GM12864 (cell line): ENCODE results near the gene CCNT1.
"Not testable (repeated sequence)": the region's sequence is repeated elsewhere in the genome, so short reads cannot be mapped to it uniquely, and the experiment has no call there.

Source experiments
- DNase-seq: peaks from one replicate; pipeline ENCODE4 v3.0.0-alpha.2; 2011; ENCODE audit warnings: low read depth
- H3K4me3 ChIP-seq: 2 replicates; pipeline ENCODE4 v1.5.1; 2011; ENCODE audit warnings: mild to moderate bottlenecking, low read depth, low read length, control low read depth
- TF ChIP-seq, protein P1 (sequence below): IDR thresholded peaks from 2 replicates; pipeline ENCODE4 v1.5.1; 2011; ENCODE audit warnings: low read depth, mild to moderate bottlenecking, moderate library complexity, low read length, control low read depth, inconsistent platforms; ENCODE audit errors: missing control alignments

The CCNT1 gene

DNA sequence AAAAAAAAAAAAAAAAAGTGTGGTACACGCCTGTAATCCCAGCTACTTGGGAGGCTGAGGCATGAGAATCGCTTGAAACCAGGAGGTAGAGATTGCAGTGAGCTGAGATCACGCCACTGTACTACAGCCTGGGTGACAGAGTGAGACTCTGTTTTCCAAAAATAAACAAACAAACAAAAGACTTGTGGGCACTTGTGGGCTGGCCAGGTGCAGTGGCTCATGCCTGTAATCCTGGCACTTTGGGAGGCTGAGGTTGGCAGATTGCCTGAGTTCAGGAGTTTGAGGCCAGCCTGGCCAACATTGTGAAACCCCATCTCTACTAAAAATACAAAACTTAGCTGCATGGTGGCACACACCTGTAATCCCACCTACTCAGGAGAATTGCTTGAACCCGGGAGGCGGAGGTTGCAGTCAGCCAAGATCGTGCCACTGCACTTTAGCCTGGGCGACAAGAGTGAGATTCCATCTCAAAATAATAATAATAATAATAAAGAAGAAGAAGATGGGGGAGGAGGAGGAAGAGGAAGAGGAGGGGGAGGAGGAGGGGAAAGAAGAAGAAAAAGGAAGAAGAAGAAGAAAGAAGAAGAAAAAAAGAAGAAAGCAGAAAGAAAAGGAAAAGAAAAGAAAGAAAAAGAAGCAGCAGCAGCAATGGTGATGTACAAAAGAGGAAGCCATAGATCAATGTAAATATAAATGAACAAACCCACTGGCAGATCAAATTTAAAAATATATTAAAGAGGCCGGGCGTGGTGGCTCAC, 27.9 kb upstream of the CCNT1 start:
- TF ChIP-seq, protein P1, sequence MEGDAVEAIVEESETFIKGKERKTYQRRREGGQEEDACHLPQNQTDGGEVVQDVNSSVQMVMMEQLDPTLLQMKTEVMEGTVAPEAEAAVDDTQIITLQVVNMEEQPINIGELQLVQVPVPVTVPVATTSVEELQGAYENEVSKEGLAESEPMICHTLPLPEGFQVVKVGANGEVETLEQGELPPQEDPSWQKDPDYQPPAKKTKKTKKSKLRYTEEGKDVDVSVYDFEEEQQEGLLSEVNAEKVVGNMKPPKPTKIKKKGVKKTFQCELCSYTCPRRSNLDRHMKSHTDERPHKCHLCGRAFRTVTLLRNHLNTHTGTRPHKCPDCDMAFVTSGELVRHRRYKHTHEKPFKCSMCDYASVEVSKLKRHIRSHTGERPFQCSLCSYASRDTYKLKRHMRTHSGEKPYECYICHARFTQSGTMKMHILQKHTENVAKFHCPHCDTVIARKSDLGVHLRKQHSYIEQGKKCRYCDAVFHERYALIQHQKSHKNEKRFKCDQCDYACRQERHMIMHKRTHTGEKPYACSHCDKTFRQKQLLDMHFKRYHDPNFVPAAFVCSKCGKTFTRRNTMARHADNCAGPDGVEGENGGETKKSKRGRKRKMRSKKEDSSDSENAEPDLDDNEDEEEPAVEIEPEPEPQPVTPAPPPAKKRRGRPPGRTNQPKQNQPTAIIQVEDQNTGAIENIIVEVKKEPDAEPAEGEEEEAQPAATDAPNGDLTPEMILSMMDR, result no peak
- no peak overlapping the region for H3K4me3 ChIP-seq
- no peak for DNase-seq

DNA sequence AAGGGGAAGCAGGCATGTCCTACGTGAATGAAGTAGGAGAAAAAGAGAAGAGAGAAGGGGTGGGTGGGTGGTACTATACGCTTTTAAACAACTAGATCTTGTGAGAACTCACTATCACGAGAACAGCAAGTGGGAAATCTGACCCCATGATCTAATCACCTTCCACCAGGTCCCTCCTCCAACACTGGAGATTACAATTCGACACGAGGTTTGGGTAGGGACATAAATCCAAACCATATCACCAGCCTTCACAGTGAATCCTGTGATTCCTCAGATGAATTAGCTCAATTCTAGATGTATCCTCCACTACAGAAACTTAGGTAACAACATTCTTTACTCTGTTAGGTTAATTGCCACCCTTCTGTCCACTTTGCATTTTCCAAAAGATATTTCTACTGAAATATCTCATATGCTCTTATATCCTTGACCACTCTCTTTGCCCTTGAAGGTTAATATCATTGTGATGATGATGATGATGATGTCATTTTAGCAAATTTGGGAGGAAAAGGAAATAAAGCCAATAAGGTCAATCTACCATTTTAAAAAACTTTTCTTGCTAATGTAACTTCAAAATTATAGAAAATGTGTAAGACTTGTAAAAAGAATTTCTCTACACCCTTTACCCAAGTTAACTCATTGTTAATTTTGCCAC, 23.2 kb upstream of the CCNT1 start:
- no peak overlapping the region for H3K4me3 ChIP-seq
- no peak for DNase-seq
- TF ChIP-seq, protein P1, result no peak

DNA sequence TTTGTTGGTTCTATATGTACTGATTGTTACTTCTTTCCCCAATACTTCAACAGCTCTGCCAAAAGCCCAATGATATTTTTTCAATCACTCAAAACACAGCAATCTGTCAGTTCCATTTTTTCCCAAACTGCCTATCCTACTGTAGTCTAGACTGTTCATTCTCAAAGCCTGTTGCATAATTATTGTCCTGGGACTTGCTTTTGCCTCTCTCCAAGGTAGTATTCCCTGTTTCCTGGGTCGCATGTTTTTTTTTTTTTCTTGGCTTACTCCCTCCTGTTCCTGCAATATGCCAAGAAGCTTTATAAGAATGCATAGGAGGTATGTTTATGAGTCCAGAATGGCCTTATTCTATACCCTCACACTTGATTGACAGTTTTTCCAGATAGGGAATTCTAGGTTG, 19.9 kb upstream of the CCNT1 start:
- TF ChIP-seq, protein P1, result no peak
- no peak for DNase-seq
- no peak overlapping the region for H3K4me3 ChIP-seq

DNA sequence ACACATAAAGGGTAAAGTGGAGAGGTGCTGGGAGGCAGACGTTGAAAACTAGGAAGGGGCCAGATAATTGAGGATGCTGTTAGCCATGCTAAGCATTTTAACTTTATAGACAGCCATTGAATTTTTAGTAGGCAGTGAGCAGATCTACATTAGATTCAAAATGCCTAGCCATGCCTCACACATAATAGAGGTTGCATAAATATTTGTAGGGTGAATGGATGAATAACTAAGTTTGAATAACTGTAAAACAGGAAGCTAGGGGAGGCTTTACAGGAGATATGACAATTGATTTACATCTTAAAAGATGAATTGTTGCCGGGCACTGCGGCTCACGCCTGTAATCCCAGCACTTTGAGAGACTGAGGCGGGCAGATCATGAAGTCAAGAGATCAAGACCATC, 12.3 kb upstream of the CCNT1 start:
- TF ChIP-seq, protein P1, result no peak
- H3K4me3 ChIP-seq, result no peak overlapping the region
- no peak for DNase-seq

DNA sequence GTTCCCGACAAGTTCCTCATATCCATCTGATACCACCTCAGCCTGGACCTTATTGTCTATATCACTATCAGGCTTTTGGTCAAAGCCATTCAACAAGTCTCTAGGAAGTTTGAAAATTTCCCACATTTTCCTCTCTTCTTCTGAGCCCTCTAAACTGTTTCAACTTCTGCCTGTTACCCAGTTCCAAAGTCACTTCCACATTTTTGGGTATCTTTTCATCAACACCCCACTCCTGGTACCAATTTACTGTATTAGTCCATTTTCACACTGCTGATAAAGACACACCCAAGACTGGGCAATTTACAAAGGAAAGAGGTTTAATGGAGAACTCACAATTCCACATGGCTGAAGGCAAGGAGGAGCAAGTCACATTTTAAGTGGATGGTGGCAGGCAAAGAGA, 4.2 kb upstream of the CCNT1 start:
- DNase-seq, H3K4me3 ChIP-seq: not testable (repeated sequence)

DNA sequence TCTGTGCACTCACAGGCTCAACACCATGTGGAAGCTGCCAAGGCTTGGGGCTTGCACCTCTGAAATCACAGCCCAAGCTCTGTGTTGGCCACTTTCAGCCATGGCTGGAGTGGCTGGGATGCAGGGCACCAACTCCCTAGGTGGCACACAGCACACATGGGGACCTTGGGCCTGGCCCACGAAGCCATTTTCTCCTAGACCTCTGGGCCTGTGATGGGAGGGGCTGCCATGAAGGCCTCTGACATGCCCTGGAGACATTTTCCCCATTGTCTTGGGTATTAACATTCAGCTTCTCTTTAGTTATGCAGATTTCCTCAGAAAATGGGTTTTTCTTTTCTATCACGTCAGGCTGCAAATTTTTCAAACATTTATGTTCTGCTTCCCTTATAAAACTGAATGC, 3.7 kb upstream of the CCNT1 start:
- H3K4me3 ChIP-seq, DNase-seq: not testable (repeated sequence)

DNA sequence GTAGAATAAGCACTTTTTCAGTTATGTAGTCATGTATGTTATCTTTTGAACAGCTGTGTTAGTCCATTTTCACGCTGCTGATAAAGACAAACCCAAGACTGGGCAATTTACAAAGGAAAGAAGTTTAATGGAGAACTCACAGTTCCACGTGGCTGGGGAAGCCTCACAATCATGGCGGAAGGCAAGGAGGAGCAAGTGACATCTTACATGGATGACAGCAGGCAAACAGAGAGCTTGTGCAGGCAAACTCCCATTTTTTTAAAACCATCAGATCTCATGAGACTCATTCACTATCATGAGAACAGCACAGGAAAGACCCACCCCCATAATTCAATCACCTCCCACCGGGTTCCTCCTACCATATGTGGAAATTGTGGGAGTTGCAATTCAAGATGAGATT, 2.5 kb upstream of the CCNT1 start:
- H3K4me3 ChIP-seq, DNase-seq: not testable (repeated sequence)

DNA sequence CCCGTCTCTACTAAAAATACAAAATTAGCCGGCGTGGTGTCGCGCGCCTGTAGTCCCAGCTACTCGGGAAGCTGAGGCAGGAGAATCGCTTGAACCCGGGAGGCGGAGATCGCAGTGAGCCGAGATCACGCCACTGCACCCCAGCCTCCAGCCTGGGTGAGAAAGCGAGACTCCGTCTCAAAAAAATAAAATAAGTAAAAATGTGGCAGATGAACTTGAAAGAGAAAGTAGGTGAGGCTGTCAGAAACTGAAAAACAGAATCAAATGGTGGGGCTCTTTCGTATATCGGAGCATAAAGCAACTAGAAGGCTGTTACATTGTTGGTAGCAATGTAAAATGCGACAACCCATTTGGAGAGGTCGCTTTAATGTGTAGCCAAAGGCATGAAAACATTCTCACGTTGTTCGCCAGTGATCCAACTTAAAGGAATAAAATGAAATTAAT, 767 bp upstream of the CCNT1 start:
- peak; percentile 39 for DNase-seq
- peak overlapping the region; percentile 65 for H3K4me3 ChIP-seq
- TF ChIP-seq, protein P1, result no peak
